K562 (cell line): ENCODE results near the gene CD84. TPM values are rescaled to one million over a fixed set of nuclear protein-coding genes. Genes with fewer than 3 reads are reported as not detected.

Experiments
- ATAC-seq: fragments of 200-7000 bp; cut with Tn5 transposase; 3 replicates; pipeline ENCODE4 v1.9.1; 2020; ENCODE audit warnings: moderate library complexity
- BruUV-seq: library from RNA; stranded (reverse); fragments of 400-500 nt; replicated peaks from 2 replicates; lab custom pipeline; 2021; lab: Mats Ljungman, UMichigan
- CTCF ChIA-PET: fragments of 300-600 bp; formaldehyde crosslinking; extraction: SDS; loops from one replicate; lab custom pipeline; 2021; ENCODE audit warnings: low intra/inter-chr PET ratio; lab: Yijun Ruan, JAX
- POLR2A ChIA-PET: fragments of 300-600, 350-650 bp; sonication (Branson Sonifier 250); formaldehyde crosslinking; extraction: SDS; loops from one replicate; lab custom pipeline; 2021; ENCODE audit warnings: antibody characterized with exemption, inconsistent platforms; lab: Yijun Ruan, JAX
- DNase-seq, 4 experiments: peaks; one replicate each; pipeline versions ENCODE4 v3.0.0 to v3.0.0-alpha.2; 2011 to 2018; ENCODE audit warnings: low spot score in 3 of 4, mixed read lengths in 3 of 4; ENCODE audit errors: extremely low read depth in 1 of 4
- FAIRE-seq: peaks from 2 replicates; lab custom pipeline; 2011; peaks lifted over from hg19 to GRCh38; lab: Jason Lieb, UNC
- H2AFZ ChIP-seq: 2 replicates; pipeline ENCODE4 v1.6.0; 2011; ENCODE audit warnings: low read depth, low read length, control low read depth, inconsistent platforms
- H3K27ac ChIP-seq: fragments of 200-600 bp; 3 replicates; pipeline ENCODE4 v1.8.0; 2011; ENCODE audit warnings: low read depth, mild to moderate bottlenecking, control low read depth, inconsistent platforms, low read length, moderate library complexity, mixed read lengths; ENCODE audit errors: extremely low read depth
- H3K27me3 ChIP-seq, 2 experiments: fragments of 300-600 bp in 1 of 2; 2 replicates in 1 of 2; 3 replicates in 1 of 2; pipeline versions ENCODE4 v1.6.0 to v1.8.0; 2011; ENCODE audit warnings: inconsistent platforms in 2 of 2, low read length in 2 of 2, mild to moderate bottlenecking in 1 of 2, mixed read lengths in 1 of 2, moderate library complexity in 1 of 2; ENCODE audit not compliant: control insufficient read depth in 2 of 2, insufficient read depth in 2 of 2
- H3K36me3 ChIP-seq: fragments of 300-600 bp; 3 replicates; pipeline ENCODE4 v1.8.0; 2011; ENCODE audit warnings: mild to moderate bottlenecking, low read length, inconsistent platforms; ENCODE audit not compliant: control insufficient read depth, insufficient read depth
- H3K4me1 ChIP-seq, 2 experiments: fragments of 200-600 bp in 1 of 2; replicated peaks in 1 of 2; 2 replicates in 1 of 2; 3 replicates in 1 of 2; pipeline versions ENCODE4 v1.5.1 to v1.8.0; 2011; ENCODE audit warnings: inconsistent platforms in 2 of 2, low read length in 2 of 2, mild to moderate bottlenecking in 1 of 2, mixed read lengths in 1 of 2, moderate library complexity in 1 of 2; ENCODE audit not compliant: control insufficient read depth in 2 of 2, insufficient read depth in 2 of 2
- H3K4me2 ChIP-seq: 2 replicates; pipeline ENCODE4 v1.6.1; 2011; ENCODE audit warnings: low read length, control low read depth, inconsistent platforms, mixed read lengths; ENCODE audit not compliant: insufficient read depth
- H3K4me3 ChIP-seq: fragments of 200-600 bp; sonication (generic), shearing (Covaris generic); 2 replicates; pipeline ENCODE4 v1.5.1; 2016; ENCODE audit warnings: control low read depth, inconsistent platforms
- H3K79me2 ChIP-seq: fragments of 200-600 bp; 3 replicates; pipeline ENCODE4 v1.8.0; 2011; ENCODE audit warnings: low read length, inconsistent platforms; ENCODE audit not compliant: control insufficient read depth, insufficient read depth
- H3K9ac ChIP-seq, 2 experiments: 2 replicates each; pipeline versions ENCODE4 v1.6.0 to v1.6.1; 2011; ENCODE audit warnings: low read depth in 2 of 2, low read length in 2 of 2, control low read depth in 1 of 2, inconsistent platforms in 1 of 2, mild to moderate bottlenecking in 1 of 2, mixed read lengths in 1 of 2; ENCODE audit not compliant: insufficient read depth in 1 of 2
- H3K9me1 ChIP-seq: one replicate; pipeline ENCODE4 v1.6.0; 2011; ENCODE audit warnings: inconsistent platforms, mild to moderate bottlenecking, low read length, moderate library complexity; ENCODE audit not compliant: control insufficient read depth, insufficient read depth
- H3K9me3 ChIP-seq: replicated peaks from 2 replicates; pipeline ENCODE4 v1.5.1; 2011; ENCODE audit warnings: low read depth, low read length, inconsistent platforms; ENCODE audit not compliant: control insufficient read depth, insufficient read depth
- H4K20me1 ChIP-seq: replicated peaks from 2 replicates; pipeline ENCODE4 v1.6.1; 2011; ENCODE audit warnings: low read length, inconsistent platforms, mixed read lengths; ENCODE audit not compliant: control insufficient read depth, insufficient read depth
- ARID4B ChIP-seq: sonication (generic); formaldehyde crosslinking; IDR thresholded peaks from 2 replicates; pipeline ENCODE4 v1.8.0; 2022; ENCODE audit warnings: mild to moderate bottlenecking, missing genetic modification reagents
- CCNT2 ChIP-seq: IDR thresholded peaks from 2 replicates; pipeline ENCODE4 v1.6.1; 2011; ENCODE audit warnings: borderline replicate concordance, low read depth, mild to moderate bottlenecking, moderate library complexity, mixed read lengths, low read length; ENCODE audit not compliant: insufficient read length; ENCODE audit errors: extremely low read depth
- CTBP1 ChIP-seq: fragments of 450-650 bp; IDR thresholded peaks from 2 replicates; pipeline ENCODE4 v1.6.1; 2016; ENCODE audit warnings: borderline replicate concordance
- E2F3 ChIP-seq: fragments of 250-450 bp; sonication (Bioruptor Pico); IDR thresholded peaks from 2 replicates; pipeline ENCODE4 v1.4.0; 2020; ENCODE audit warnings: mild to moderate bottlenecking
- KDM2B ChIP-seq: fragments of 250-450 bp; sonication (Bioruptor Pico); IDR thresholded peaks from 2 replicates; pipeline ENCODE4 v1.8.0; 2021; ENCODE audit warnings: mild to moderate bottlenecking, moderate library complexity
- MTF1 ChIP-seq: fragments of 250-450 bp; sonication (Bioruptor Pico); IDR thresholded peaks from 2 replicates; pipeline ENCODE4 v1.9.0; 2021; ENCODE audit warnings: moderate library complexity, mild to moderate bottlenecking, inconsistent platforms, borderline replicate concordance
- PHF8 ChIP-seq: fragments of 200-600 bp; sonication (generic); IDR thresholded peaks from 2 replicates; pipeline ENCODE4 v1.6.1; 2012; ENCODE audit warnings: mixed run types, mild to moderate bottlenecking, inconsistent platforms, low read length, moderate library complexity, borderline replicate concordance
- RERE ChIP-seq: sonication (generic); formaldehyde crosslinking; IDR thresholded peaks from 2 replicates; pipeline ENCODE4 v1.8.0; 2023; ENCODE audit warnings: missing genetic modification reagents, mild to moderate bottlenecking, borderline replicate concordance
- RFX7 ChIP-seq: fragments of 250-450 bp; sonication (Bioruptor Pico); IDR thresholded peaks from 2 replicates; pipeline ENCODE4 v1.5.1; 2021; ENCODE audit warnings: mild to moderate bottlenecking
- STAT5A ChIP-seq: IDR thresholded peaks from 2 replicates; pipeline ENCODE4 v1.6.1; 2012; ENCODE audit warnings: low read length, inconsistent platforms, borderline replicate concordance
- TEAD1 ChIP-seq, 2 experiments: fragments of 450-650 bp in 1 of 2; sonication (generic) in 1 of 2; formaldehyde crosslinking; IDR thresholded peaks; 2 replicates each; pipeline versions ENCODE4 v1.4.0 to v1.8.0; 2020 to 2022; ENCODE audit warnings: mild to moderate bottlenecking in 2 of 2, missing genetic modification reagents in 1 of 2
- ZZZ3 ChIP-seq: fragments of 450-650 bp; IDR thresholded peaks from 2 replicates; pipeline ENCODE4 v1.6.1; 2016; ENCODE audit warnings: antibody characterized with exemption, mild to moderate bottlenecking, moderate library complexity
- in situ Hi-C: fragments of 300-500 bp; cut with MboI; formaldehyde crosslinking; loops from 4 replicates; pipeline ENCODE4 v1.15.0; 2018; ENCODE audit warnings: inconsistent platforms, mixed read lengths
- intact Hi-C: fragments of 100-400 bp; cut with micrococcal nuclease; formaldehyde crosslinking; loops from 2 replicates; pipeline ENCODE4 v1.14.2; 2022
- polyA plus RNA-seq, 8 experiments: library from polyadenylated mRNA; depleted of rRNA in 4 of 8; stranded (reverse) in 5 of 8; unstranded in 3 of 8; fragments of >200 nt; fragmentation: Nextera tagmentation in 2 of 8; fragmentation: Illumina TruSeq in 1 of 8; extraction: Ambion mirVana in 2 of 8; extraction: Trizol in 1 of 8; gene quantifications; 2 replicates each; pipeline versions ENCODE4 v1.2.1 to v1.2.3, GENCODE V29; 2011 to 2014; ENCODE audit warnings: inconsistent platforms in 1 of 8, missing spikeins in 1 of 8
- total RNA-seq, 7 experiments: library from RNA; depleted of rRNA in 6 of 7; stranded (reverse); fragments of >200 nt in 6 of 7; fragmentation: Illumina TruSeq in 2 of 7; extraction: Trizol in 2 of 7; gene quantifications; 2 replicates each; pipeline versions ENCODE4 v1.2.1 to v1.2.3, GENCODE V29; 2011 to 2021; ENCODE audit warnings: low replicate concordance in 1 of 7

CD84 gene
- total and polyA plus RNA-seq, 9 of the 15 experiments (the other 6 are each of a cell fraction or from before 2014, with no cell fraction given) = 0.82 to 6.8 (median 2.0) TPM

GRCh38 chr1:160560806-160561205 is 18.5 kb downstream of the CD84 start:
- in situ Hi-C loops (no loop called here), intact Hi-C loops (no loop called here)

More at GRCh38 chr1:160560806-160561205, 18.5 kb downstream of the CD84 start:
- Histone ChIP-seq H3K9me1 (no peaks in the 10 kb centered on the region), H3K79me2 (no peaks in the 10 kb centered on the region), H4K20me1 (no peaks in the 10 kb centered on the region), H3K4me3 (no peak overlapping the region), H3K4me1 (peaks cover 8 to 15% of the 10 kb centered on the region in 2 experiments), H3K27me3 (no peaks in the 10 kb centered on the region), H3K27ac (no peak overlapping the region), H3K9me3 (no peaks in the 10 kb centered on the region), H3K4me2 (no peak overlapping the region), H3K9ac (no peak overlapping the region), H2AFZ (no peak overlapping the region), H3K36me3 (no peaks in the 10 kb centered on the region; the same call in 2 of the 3 replicates)
- ATAC-seq = no peak
- POLR2A ChIA-PET = interaction anchor here (0.6 to 1.1 kb wide), 2 partner anchors 16 to 30 kb away, joined by 4 to 5 read pairs; no protein-coding TSS in a partner anchor
- BruUV-seq = no TSS peak
- CTCF ChIA-PET = no interaction called here
- TF ChIP-seq PHF8 (no peak), TEAD1 (CRISPR knock-in tag; IDR thresholded peaks at IDR 0.05) (no peak), KDM2B (CRISPR knock-in tag) (no peak), STAT5A (no peak), ARID4B (CRISPR knock-in tag) (no peak), CCNT2 (no peak), RFX7 (CRISPR knock-in tag) (no peak), MTF1 (CRISPR knock-in tag) (no peak), E2F3 (CRISPR knock-in tag) (no peak), ZZZ3 (no peak), CTBP1 (no peak), RERE (CRISPR knock-in tag) (no peak)
- FAIRE-seq = no peak
- no peak for DNase-seq
